Loucy (cell line): ENCODE results near the gene RRN3.
"Not testable (repeated sequence)": the region's sequence is repeated elsewhere in the genome, so short reads cannot be mapped to it uniquely, and the experiment has no call there.

ENCODE experiments used
- EZH2phosphoT487 ChIP-seq: fragments of 200-600 bp; IDR thresholded peaks from 2 replicates; pipeline ENCODE4 v1.6.1; 2018; ENCODE audit warnings: antibody characterized with exemption, mild to moderate bottlenecking, moderate library complexity, borderline replicate concordance
- TF ChIP-seq, protein P1 (sequence below): fragments of 200-600 bp; sonication (generic); conservative IDR thresholded peaks from 2 replicates; pipeline ENCODE4 v1.5.1; 2014; ENCODE audit warnings: mild to moderate bottlenecking, antibody characterized with exemption, low read length

DNA sequence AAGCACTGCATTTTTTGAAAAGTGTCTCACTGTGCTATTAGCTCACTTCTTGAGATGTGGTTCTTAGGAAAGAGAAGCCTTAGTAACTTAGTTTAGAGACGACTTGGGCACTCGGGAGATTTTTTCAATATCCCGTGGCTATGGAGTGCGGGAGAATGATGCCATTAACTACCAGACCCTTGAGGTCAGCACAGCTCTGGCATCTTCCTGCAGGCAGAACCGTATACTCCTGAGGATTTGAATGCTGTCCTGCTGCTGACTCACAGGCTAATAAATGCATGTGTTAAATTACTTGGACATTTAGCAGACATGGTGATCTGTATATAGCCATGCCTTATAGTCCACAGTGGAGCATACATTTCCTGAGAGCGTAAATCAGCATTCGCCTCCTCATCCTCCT is 72.6 kb downstream of the RRN3 start:
- TF ChIP-seq, protein P1, sequence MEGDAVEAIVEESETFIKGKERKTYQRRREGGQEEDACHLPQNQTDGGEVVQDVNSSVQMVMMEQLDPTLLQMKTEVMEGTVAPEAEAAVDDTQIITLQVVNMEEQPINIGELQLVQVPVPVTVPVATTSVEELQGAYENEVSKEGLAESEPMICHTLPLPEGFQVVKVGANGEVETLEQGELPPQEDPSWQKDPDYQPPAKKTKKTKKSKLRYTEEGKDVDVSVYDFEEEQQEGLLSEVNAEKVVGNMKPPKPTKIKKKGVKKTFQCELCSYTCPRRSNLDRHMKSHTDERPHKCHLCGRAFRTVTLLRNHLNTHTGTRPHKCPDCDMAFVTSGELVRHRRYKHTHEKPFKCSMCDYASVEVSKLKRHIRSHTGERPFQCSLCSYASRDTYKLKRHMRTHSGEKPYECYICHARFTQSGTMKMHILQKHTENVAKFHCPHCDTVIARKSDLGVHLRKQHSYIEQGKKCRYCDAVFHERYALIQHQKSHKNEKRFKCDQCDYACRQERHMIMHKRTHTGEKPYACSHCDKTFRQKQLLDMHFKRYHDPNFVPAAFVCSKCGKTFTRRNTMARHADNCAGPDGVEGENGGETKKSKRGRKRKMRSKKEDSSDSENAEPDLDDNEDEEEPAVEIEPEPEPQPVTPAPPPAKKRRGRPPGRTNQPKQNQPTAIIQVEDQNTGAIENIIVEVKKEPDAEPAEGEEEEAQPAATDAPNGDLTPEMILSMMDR, result not testable (repeated sequence)
- not testable (repeated sequence) for TF ChIP-seq EZH2phosphoT487
